Measurements from ENCODE around the gene NCAM1.

The NCAM1 gene

DNA sequence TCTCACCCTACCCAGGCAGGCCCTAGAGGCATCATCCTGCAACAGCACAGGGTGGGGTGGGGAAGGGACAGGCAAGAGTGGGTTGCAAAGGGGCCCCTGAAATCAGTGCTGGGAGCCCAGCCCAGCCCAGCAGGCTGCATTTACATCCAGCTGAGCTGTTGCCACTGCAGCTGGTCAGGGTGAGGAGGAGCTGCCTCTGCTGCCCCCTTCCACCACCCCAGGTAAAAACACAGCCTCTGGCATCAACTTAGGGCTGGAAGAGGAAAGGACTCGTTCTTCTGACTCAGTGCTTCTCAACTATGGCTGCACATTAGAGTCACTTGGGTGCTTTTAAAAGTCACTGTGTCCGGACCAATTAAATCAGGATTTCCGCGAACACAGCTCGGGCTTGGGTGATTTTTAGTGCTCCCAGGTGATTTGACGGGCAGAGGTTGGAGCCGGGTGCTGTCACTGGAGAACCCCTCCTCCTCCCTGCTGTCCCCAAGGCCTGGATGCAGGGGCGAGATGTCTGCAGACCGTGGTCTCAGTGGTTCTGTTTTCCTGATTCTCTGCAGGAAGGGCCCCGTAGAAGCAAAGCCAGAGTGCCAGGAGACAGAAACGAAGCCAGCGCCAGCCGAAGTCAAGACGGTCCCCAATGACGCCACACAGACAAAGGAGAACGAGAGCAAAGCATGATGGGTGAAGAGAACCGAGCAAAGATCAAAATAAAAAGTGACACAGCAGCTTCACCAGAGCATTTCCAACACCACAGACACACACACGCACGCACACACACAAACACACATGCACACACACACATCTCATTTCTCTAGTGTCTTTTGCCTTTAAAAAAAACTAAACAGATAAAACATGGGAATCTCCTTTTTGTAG lies 313.7 kb downstream of the NCAM1 start:
- H3K27me3 ChIP-seq (ENCODE audit: insufficient read depth, poor library complexity, severe bottlenecking): peaks cover 4% of the 10 kb centered on the region
- TF ChIP-seq GABPA (IDR thresholded peaks at IDR 0.05; ENCODE audit: low read depth) (no peak), POLR2AphosphoS5 (IDR thresholded peaks at IDR 0.05; ENCODE audit: low read depth) (no peak), SPI1 (IDR thresholded peaks at IDR 0.05; ENCODE audit: borderline replicate concordance, low read depth) (no peak)
- TF ChIP-seq, protein P1, sequence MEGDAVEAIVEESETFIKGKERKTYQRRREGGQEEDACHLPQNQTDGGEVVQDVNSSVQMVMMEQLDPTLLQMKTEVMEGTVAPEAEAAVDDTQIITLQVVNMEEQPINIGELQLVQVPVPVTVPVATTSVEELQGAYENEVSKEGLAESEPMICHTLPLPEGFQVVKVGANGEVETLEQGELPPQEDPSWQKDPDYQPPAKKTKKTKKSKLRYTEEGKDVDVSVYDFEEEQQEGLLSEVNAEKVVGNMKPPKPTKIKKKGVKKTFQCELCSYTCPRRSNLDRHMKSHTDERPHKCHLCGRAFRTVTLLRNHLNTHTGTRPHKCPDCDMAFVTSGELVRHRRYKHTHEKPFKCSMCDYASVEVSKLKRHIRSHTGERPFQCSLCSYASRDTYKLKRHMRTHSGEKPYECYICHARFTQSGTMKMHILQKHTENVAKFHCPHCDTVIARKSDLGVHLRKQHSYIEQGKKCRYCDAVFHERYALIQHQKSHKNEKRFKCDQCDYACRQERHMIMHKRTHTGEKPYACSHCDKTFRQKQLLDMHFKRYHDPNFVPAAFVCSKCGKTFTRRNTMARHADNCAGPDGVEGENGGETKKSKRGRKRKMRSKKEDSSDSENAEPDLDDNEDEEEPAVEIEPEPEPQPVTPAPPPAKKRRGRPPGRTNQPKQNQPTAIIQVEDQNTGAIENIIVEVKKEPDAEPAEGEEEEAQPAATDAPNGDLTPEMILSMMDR (IDR thresholded peaks at IDR 0.05; ENCODE audit: insufficient read depth, low read length): no peak
- TF ChIP-seq, protein P2, sequence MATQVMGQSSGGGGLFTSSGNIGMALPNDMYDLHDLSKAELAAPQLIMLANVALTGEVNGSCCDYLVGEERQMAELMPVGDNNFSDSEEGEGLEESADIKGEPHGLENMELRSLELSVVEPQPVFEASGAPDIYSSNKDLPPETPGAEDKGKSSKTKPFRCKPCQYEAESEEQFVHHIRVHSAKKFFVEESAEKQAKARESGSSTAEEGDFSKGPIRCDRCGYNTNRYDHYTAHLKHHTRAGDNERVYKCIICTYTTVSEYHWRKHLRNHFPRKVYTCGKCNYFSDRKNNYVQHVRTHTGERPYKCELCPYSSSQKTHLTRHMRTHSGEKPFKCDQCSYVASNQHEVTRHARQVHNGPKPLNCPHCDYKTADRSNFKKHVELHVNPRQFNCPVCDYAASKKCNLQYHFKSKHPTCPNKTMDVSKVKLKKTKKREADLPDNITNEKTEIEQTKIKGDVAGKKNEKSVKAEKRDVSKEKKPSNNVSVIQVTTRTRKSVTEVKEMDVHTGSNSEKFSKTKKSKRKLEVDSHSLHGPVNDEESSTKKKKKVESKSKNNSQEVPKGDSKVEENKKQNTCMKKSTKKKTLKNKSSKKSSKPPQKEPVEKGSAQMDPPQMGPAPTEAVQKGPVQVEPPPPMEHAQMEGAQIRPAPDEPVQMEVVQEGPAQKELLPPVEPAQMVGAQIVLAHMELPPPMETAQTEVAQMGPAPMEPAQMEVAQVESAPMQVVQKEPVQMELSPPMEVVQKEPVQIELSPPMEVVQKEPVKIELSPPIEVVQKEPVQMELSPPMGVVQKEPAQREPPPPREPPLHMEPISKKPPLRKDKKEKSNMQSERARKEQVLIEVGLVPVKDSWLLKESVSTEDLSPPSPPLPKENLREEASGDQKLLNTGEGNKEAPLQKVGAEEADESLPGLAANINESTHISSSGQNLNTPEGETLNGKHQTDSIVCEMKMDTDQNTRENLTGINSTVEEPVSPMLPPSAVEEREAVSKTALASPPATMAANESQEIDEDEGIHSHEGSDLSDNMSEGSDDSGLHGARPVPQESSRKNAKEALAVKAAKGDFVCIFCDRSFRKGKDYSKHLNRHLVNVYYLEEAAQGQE (IDR thresholded peaks at IDR 0.05; ENCODE audit: insufficient replicate concordance, low read depth): no peak
- DNase-seq (ENCODE audit: low read depth in 1 of 2, low spot score in 1 of 2): no peak
- H3K4me3 ChIP-seq (replicated peaks; ENCODE audit: insufficient read depth, low read length): no peak overlapping the region
- no peak overlapping the region for H3K27ac ChIP-seq (replicated peaks)

- Histone ChIP-seq H3K27ac (replicated peaks) (no peak overlapping the region), H3K27me3 (ENCODE audit: insufficient read depth, poor library complexity, severe bottlenecking) (peaks cover 4% of the 10 kb centered on the region), H3K4me3 (replicated peaks; ENCODE audit: insufficient read depth, low read length) (no peak overlapping the region)
- TF ChIP-seq, protein P2 (IDR thresholded peaks at IDR 0.05; ENCODE audit: insufficient replicate concordance, low read depth): no peak
- TF ChIP-seq SPI1 (IDR thresholded peaks at IDR 0.05; ENCODE audit: borderline replicate concordance, low read depth) (no peak), GABPA (IDR thresholded peaks at IDR 0.05; ENCODE audit: low read depth) (no peak), POLR2AphosphoS5 (IDR thresholded peaks at IDR 0.05; ENCODE audit: low read depth) (no peak)
- TF ChIP-seq, protein P1 (IDR thresholded peaks at IDR 0.05; ENCODE audit: insufficient read depth, low read length): no peak
- no peak for DNase-seq (ENCODE audit: low read depth in 1 of 2, low spot score in 1 of 2)
Observed at GRCh38 chr11:113275602-113276001, 314.4 kb downstream of the NCAM1 start.

- DNase-seq (ENCODE audit: low read depth in 1 of 2, low spot score in 1 of 2): no peak
- Histone ChIP-seq H3K27me3 (ENCODE audit: insufficient read depth, poor library complexity, severe bottlenecking) (peaks cover 4% of the 10 kb centered on the region), H3K4me3 (replicated peaks; ENCODE audit: insufficient read depth, low read length) (no peak overlapping the region), H3K27ac (replicated peaks) (no peak overlapping the region)
- TF ChIP-seq POLR2AphosphoS5 (IDR thresholded peaks at IDR 0.05; ENCODE audit: low read depth): no peak
- no peak for TF ChIP-seq GABPA (IDR thresholded peaks at IDR 0.05; ENCODE audit: low read depth)
- TF ChIP-seq, protein P2 (IDR thresholded peaks at IDR 0.05; ENCODE audit: insufficient replicate concordance, low read depth): no peak
- TF ChIP-seq SPI1 (IDR thresholded peaks at IDR 0.05; ENCODE audit: borderline replicate concordance, low read depth): no peak
- TF ChIP-seq, protein P1 (IDR thresholded peaks at IDR 0.05; ENCODE audit: insufficient read depth, low read length): no peak
Observed at GRCh38 chr11:113276466-113276865, 315.2 kb downstream of the NCAM1 start.

All from HL-60 (cell line).